GM11168 (cell line): ENCODE results near the gene PPA2.

Experiments
- in situ Hi-C: fragments of 300-500 bp; cut with MboI; formaldehyde crosslinking; loops from one replicate; pipeline ENCODE4 v1.12.0; 2022; ENCODE audit warnings: low sequenced_read_pairs; ENCODE audit not compliant: unreplicated experiment

Gene PPA2

DNA sequence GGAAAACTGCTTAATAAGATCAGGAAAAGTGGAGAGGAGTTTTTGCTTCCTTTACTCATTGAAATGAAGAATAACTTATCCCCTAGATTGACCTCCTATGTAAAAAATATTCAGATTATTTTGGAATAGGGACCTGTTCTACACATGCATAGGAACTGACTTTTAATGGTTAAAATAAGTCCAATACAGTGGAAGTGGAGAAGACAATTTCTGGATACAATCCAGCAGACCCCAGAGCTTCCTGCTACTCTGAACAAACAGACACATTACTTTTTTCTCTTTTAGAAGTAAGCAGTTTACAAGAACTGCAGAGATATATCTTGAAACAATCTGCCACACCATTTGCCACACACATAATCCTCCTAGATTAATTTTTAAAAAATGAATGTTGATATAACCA lies 129.7 kb downstream of the PPA2 start:
- in situ Hi-C loops = no loop called here

DNA sequence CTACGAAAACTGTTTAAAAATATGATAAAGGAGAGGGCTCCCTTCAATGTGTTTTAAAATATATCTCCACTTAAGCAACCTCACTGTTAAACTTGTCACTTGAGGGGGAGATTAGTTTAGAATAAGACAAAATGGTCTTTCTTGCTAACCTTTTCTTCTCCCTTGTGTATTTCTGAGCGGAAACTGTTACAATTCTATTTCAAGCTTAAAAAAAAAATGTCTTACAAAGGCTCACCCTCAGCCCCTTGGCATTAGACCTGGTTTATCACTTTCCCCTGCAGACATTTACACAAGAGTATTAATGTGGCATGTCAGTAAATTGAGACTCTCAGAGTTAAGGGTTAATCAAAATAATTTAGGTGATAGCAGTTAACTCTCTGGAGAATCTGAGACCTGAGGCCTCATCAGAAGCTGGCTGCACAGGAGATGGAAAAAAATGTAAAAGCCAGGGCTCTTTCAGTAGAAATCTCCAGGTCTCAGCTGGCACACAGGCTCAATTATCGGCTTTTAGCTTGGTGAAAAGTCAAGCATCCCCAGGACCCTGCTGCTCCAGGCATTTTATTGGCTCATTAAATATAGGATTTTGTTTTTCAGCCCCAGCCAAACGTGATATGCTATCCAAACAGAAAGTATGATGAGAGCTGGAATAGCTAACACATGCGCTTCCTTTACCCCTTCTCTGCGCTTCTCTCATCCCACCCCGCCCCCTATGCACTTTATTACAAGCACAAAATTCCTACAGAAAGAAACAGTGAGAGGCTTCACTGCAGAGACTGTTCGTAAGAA lies 130.5 kb downstream of the PPA2 start:
- in situ Hi-C loops = no loop called here

DNA sequence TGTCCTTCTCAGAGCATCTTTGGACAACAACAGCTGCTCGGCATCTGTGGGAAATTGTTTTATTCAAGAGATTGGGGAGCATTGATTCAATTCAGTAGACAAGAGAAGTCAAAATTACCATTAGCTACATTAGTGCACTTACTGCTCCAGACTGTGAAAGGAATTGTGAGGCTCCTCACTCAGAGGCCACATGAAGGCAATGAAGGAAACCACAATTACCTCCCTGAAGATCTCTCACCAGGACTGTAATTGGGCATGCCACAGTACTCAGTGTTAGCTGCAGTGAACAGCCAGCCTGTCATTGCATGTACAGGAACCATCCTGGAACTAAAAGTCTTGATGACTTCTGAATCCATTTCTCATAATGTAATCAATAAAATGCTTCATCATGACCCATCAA lies 144.8 kb downstream of the PPA2 start:
- in situ Hi-C loops = no loop called here

DNA sequence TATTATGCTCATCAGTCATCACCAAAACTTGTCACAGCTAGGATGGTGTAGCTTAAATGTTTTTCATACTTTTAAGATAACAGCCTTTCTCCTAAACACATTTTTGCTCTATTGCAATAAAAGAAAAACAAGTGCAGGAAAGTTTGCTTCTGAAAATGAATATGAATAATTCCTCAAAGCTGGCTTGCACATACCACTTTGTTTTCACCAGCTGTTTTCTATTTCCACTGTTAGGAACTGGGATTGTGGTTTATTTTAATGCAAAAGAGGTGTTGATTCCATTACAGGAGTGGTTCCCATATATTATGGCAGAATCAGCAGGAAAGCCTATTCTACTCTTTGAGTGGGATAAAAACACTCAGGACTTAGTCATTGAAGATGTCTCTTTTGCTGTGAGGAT lies 145.9 kb downstream of the PPA2 start:
- in situ Hi-C loops = no loop called here

DNA sequence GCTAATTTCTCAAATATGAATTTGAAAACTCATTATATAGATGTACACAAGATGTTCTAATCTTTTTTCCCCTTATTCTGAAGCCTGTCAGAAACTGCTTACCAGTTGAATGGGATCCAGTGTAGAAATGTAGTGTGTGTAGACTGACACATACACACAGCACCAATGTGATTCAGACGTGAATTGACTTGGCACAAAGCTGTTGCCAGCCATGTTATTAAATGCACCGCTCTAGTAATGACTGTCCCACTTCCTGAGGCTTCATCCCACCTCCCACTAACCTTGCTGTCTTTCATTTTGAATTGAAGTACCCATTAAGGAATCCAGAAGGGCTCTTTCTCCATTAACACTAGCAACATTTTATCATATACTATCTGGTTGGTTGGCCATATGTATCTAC lies 146.6 kb downstream of the PPA2 start:
- in situ Hi-C loops = no loop called here
